ENCODE results near the gene GGT5.
"Not testable (repeated sequence)": the region's sequence is repeated elsewhere in the genome, so short reads cannot be mapped to it uniquely, and the experiment has no call there.

Gene GGT5

DNA sequence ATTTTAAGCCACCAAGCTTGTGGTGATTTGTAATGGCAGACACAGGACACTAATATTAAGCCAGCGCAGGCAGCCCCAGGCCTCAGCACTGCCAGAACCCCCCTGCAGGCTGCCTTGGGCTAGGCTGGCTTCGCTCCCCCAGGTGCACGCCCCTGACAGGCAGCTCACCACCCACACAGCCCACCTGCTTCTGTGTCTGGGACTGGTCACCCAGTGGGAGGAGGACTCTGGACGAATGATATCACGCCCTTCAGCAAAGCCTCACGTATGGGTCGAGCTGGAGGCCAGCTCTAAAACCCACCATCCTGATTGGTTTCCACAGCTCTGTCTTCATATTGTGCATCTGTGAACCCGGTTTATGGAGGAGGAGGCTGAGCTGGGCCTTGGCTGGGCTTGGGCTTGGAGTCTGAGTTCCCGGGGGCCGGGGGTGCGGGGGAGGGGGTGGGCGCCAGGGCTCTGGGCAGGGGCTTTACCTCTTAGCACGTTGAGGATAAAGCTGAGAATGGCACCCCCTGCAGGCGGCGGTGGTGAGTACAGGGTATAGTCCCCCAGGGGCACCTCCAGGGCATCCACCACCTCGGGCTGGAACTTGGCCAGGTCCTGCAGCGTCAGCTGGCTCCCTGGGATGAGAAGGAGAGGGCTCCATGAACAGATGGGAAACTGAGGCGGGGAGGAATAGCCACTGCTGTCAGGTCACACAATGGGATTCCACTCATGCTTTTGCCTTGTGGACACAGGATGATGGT lies 13.8 kb downstream of the GGT5 start:
- DNase-seq, result no peak

DNA sequence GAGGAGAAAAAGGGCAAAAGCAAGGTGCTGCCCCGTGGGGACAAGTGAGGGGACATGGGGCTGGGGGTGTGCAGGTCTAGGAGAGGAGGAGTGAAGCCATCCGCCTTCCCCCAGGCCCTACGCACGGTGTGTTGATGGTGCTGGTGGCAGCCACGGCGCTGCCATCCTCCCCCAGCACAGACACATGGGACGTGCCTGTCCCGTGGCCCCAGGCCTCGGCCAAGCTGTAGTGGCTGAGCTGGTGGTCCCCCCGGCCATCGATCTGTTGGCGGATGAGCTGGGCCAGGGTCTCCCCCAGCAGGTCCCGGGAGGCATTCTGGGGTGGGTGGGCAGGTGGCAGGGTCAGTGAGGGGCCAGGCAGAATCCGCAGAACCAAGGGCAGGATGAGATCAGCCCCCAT lies 18.9 kb downstream of the GGT5 start:
- DNase-seq, result no peak

DNA sequence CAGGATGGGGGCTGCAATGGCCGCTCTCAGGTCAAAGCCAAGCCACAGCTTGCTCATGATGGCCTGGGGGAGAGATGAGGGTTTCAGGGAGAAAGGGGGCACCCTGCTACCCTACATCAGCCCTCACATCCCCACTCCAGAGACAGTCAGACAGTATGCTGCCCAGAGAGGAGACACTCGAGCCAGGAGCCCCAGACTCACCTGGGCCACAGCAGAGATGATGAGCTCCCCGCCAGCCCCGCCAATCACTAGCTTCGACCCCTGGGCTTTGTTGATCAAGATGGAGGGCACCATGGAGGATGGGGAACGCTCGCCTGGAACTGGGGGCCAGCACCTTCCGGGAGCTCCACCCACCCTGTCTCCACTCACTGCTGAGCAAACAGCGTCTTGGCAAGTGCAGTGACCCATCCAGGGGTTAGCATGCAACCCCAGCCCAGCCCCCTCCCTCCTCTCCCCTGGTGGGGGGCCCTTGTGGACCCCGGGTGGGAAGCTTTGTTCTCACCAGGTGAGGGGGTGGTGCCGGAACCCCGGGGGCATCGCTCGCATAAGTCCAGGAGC lies 19.8 kb downstream of the GGT5 start:
- DNase-seq, result no peak

DNA sequence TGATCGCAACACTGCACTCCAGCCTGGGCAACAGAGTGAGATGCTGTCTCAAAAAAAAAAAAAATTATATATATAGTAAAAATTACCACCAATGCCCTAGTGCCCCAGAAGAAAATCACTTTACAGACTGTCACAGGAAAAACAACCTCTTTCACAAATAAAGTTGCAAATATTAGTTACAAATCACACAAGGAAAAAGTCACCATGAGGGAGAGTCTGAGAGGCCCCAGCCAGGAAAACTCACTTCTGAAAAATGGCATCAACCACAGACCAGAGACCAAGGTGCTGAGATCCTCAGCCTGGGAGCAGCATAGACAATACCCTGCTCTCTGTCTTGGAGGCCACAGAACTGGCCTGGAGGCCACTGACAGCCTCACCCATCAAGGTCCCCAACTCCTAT lies 20.4 kb downstream of the GGT5 start:
- DNase-seq, result no peak

DNA sequence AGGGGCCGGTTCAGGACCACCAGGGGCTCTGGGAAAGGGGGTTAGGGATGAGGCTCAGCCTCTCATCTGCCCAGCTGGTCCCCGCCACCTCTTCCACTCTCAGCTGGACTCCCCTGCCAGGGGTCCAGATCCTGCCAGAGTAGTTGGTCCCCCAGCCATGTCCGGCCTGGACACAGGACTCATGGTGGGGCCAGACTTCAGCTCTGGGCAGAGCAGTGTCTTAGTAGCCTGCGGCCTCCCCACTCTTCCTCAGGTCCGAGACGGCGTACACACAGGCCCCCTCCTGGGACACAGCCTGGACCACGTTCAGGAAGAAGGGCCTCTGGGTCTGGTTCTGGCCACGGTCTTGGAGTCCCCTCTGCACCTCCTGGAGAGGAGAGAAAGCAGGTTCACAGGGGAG lies 25.1 kb downstream of the GGT5 start:
- no peak for DNase-seq

DNA sequence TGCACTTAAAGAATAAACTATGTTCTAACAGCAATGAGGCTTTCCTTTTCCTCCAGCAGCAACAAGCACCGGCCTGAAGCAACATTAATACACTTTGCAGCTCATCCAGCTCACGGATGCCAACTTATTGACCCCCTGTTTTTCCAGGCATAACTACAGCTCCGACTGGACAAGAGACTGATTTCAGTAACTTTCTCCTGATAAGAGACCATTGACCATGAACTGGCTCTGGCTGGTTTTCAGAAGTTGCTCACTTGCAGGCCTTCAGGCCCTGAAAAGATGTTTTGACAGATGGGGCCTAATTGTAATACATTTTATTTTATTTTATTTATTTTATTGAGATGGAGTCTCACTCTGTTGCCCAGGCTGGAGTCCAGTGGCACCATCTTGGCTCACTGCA lies 27.5 kb downstream of the GGT5 start:
- no peak for DNase-seq

DNA sequence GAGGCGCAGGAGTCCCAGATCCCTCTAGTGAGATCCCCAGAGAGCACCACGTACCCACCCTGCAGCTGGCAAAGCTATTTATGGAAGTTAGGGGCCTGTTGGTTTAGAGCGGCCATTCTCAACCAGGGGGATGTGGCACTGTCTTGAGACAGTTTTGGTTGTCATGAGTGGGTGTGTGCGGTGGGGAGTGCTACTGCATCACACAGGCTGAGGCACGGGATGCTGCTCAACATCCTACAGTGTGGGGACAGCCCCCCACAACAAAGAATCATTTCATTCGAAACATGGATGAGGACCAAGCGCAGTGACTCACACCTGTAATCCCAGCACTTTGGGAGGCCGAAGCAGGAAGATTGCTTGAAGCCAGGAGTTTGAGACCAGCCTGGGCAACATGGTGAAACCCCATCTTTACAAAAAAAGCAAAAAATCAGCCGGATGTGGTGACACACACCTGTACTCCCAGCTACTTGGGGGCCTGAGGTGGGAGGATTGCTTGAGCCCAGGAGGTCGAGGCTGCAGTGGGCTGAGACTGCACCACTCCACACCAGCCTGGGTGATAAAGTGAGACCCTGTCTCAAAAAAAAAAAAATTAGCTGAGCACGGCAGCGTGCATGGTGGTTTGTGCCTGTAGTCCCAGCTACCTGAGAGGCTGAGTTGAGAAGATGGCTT lies 28.2 kb downstream of the GGT5 start:
- no peak for DNase-seq

DNA sequence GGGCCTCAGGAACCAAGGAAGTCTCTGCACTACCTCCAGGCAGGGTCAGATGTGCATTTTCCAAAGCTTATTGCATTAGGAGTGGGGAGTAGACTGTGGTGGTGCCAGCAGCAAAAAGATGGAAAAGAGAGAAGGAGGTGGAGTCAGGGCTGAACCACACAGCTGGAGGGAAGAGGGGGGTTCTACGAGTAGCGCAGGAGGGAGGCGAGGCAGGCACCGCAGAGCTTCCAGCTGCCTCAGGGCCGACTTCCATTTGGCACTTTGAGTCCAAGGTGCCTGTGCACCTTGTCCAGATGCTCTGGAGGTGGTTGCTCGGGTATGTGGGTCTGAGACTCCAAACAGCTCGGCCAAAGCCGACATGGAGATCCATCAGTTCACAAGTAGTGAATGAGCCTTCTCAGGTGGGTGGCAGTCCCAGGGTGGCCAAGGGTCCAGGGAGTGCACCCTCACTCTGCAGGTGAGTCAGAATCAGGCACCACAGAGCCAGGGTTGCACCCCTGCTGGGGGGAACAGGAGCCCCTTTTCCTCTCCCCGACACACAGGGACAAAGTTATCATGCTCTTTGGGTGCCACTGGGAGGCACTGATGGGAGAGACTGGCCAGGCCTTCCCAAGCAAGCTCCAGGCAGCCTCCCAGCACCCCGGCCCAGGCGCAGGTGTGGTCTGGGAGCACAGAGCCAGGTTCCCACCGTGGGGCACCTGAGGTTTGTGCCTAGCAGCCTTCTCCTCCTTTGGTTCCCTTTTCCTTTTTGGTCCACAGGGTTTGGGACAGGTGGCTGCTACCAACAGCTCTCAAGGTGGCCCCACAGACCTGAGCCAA lies 30.2 kb downstream of the GGT5 start:
- no peak for DNase-seq

DNA sequence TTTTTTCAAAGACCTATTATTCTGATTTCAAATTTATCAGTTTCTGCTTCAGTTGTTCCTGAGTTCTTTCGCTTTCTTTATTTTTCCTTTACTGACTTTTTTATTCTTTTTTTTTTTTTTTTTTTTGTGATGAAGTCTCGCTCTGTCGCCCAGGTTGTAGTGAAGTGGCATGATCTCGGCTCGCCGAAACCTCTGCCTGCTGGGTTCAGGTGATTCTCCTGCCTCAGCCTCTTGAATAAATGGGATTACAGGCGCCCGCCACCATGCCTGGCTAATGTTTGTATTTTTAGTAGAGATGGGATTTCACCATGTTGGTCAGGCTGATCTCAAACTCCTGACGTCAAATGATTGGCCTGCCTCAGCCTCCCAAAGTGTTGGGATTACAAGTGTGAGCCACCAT lies 31.8 kb downstream of the GGT5 start:
- DNase-seq, result not testable (repeated sequence)

DNA sequence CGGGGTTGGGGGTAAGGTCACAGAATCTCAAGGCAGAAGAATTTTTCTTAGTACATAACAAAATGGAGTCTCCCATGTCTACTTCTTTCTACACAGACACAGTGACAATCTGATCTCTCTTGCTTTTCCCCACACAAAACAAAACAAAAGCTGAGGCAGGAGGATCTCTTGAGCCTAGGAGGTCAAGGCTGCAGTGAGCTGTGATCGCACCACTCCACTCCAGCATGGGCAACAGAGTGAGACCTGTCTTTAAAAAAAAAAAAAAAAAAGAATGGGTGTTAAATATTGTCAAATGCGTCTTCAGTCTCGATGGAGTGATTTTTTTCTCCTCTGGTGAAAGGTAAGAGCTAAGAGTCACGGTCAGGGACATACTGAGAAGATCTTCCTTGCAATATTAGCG lies 33.2 kb downstream of the GGT5 start:
- not testable (repeated sequence) for DNase-seq

DNA sequence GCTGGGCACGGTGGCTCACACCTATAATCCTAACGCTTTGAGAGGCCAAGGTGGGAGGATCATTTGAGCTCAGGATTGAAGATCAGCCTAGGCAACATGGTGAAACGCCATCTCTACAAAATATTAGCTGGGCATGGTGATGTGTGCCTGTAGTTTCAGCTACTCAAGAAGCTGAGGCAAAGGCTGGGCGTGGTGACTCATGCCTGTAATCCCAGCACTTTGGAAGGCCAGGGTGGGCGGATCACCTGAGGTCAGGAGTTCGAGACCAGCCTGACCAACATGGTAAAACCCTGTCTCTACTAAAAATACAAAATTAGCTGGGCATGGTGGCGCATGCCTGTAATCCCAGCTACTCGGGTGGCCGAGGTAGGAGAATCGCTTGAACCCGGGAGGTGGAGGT lies 34.5 kb downstream of the GGT5 start:
- not testable (repeated sequence) for DNase-seq

DNA sequence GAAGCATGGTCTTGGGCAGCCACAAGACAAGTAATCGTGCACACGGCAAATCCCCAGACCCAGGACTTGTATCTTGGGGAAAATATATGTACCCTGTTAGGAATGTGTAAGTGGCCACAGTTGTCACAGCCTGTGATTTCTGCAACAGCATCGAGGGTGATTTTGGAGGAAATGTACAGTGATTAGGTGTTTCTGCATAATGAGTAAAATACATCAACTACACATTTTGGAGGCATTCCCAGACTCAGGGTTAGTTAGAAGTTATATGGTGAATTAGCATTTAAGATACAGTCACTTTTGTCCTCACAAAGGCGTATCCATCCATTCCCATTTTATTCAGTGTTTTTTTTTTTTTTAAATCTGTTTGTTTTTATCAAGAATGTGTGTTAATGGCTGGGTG lies 35.2 kb downstream of the GGT5 start:
- DNase-seq, result no peak

DNA sequence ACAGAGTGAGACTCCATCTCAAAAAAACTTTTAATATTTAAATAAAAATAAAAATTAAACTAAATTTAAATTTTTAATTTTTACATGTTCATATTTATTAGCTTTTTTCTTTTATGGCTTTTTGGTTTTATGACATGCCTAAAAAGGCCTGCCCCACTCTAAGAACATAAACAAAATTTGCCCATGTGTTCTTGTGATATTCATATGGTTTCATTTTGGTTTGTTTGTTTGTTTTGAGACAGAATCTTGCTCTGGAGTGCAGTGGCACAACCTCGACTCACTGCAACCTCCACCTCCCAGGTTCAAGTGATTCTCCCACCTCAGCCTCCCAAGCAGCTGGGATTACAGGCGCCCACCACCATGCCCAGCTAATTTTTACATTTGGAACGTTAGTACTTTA lies 35.9 kb downstream of the GGT5 start:
- DNase-seq, result no peak

DNA sequence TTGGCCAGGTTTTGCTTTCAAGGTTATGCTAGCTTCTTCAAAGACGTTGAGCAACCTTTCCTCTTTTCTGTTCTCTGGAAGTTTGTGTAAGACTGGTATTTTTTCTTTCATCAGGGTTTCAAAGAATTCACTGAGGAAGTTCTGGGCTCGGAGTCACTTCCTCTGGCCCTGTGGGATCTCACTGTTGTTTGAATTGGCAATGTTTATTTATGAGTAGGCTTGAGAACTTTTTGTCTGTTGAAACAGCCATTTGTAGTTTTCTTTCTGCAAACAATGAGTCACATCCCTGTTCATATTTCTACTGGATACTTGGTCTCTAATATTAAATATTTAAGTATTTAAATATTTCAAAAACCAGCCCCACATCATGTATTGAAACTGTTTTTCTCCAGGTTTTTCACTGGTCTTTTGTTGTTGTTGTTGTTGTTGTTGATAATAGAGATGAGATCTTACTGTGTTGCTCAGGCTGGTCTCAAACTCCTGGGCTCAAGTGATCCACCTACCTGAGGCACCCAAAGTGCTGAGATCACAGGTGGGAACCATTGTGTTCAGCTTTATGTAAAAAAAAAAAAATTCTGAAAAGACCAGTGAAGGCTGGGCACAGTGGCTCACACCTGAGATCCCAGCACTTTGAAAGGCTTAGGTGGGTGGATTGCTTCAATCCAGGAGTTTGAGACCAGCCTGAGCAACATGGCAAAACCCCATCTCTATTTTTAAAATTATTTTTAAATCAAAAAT lies 36.7 kb downstream of the GGT5 start:
- no peak for DNase-seq

DNA sequence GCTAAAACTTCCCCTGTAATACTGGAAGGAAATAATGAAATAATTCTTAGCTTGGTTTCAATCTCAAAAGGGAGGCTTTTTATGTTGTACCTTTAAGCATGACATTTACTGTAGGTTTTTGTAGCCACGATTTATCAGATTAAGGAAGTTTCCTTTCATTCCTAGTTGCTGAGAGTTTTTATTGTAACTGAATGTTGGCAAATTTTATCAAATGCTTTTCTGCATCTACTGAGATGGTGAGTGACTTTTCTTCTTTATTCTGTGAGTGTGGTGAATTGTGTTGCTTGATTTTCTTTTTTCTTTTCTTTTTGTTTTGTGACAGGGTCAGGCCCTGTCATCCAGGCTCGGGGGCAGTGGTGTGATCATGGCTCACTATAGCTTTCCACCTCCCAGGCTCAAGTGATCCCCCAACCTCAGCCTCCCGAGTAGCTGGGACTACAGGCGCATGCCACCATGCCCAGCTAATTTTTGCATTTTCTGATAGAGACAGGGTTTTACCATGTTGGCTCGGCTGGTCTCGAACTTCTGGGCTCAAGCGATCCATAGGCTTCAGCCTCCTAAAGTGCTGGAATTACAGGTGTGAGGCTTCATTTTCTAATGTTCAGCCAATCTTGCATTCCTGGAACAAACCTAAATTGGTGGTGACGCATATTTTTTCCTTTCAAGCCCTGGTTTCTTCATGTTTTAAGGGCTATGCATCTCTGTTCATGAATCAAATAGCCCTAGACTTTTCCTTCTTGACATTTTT lies 37.4 kb downstream of the GGT5 start:
- DNase-seq, result no peak

DNA sequence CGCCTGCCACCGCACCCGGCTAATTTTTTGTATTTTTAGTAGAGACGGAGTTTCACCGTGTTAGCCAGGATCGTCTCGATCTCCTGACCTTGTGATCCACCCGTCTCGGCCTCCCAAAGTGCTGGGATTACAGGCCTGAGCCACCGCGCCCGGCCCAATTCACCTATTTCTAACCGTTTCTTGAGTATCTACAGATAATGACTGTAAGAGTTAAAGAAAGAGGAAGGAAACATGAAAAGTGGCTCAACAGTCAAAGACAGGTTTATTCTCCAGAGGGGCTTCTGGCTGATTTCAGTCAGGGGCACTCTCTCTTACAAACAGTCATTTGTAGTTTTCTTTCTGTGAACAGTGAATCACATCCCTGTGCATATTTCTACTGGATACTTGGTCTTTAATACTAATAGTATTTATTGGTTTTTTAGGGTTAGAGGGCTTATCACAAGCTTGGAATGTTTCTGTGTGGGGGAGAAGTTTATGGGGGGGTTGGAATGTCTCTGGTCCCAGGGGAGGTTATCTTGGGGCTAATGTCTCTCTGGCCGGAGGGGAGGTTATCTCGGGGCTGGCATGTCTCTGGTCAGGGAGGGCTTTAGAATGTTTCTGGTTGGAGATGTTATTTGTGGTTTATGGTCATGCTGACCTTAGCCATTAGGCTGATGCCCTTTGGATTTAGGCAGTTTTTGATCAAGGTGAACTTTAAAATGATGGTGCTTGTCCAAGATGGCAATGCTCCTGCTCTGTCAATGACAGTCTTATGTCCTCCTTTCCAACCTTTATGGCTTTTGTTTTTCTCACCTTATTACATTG lies 38.2 kb downstream of the GGT5 start:
- DNase-seq, result not testable (repeated sequence)

DNA sequence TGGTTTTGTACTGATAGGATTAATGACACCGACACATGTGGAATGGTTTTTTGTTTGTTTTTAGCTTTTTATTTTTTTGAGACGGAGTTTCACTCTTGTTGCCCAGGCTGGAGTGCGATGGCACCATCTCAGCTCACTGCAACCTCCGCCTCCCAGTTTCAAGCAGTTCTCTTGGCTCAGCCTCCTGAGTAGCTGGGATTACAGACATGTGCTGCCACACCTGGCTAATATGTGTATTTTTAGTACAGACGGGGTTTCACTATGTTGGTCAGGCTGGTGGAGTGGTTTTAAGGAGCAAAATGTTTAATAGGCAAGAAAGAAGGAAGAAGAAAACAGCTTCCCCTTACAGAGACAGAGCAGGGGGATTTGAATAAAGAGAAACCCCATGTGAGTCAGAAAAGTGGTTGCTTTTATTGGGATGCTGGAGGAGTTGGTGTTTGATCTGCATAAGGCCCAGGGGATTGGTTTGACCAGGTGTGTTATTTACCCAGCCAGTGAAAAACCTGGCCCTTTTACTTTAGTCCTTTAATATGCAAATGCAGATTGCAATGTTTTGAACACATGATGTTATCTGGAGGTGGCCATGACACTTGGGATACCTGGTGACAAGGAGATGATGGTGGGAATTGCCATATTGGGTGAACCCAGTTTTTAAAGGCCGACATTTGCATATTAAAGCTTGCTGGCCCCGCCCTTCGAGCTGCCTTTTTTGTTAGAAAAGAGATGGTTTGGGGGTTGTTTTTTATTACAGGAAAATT lies 39.3 kb downstream of the GGT5 start:
- DNase-seq, result no peak

DNA sequence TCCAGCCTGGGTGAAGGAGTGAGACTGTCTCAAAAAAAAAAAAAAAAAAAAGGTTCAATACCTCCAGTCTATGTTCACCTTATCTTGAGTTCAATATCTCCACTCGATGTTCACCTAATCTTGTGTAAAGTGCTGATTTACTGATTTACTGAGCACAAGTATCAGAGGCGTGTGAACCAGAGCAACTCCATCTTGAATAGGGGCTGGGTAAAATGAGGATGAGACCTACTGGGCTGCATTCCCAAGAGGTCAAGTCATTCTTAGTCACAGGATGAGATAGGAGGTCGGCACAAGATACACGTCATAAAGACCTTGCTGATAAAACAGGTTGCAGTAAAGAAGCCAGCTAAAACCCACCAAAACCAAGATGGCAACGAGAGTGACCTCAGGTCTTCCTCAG lies 41.0 kb downstream of the GGT5 start:
- not testable (repeated sequence) for DNase-seq

DNA sequence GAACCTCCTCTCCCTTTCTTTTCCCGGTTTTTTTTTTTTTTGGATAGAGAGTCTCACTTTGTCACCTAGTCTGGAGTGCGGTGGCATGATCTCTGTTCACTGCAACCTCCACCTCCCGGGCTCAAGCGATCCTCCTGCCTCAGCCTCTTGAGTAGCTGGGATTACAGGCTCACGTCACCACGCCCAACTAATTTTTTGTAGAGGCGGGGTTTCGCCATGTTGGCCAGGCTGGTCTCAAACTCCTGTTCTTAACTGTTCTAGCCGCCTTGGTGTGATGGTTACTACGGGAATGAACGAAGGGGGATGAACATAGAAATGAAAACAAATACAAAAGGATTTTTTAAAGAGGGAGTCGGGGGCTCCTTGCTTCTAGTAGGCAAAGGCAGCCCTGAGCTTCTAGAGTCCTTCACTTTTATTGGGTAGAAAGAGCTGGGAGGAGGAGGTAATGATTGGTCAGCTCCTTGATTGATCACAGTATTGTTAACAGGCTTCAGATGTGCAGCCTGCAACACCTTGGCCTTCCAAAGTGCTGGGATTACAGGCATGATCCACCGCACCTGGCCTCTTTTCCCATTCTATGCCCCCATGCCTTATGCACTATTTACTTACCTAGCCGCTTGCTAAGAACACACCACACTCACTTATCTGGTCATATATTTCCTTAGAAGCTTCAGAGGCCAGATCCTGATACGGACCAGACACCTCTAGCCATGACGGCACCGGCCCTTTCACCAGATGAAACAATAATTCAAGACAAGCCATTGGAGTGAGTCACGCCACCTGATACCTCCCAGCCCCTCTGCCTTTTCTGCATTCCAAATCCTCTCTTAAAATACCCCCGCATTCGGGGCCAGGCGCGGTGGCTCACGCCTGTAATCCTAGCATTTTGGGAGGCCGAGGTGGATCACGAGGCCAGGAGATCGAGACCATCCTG lies 42.9 kb downstream of the GGT5 start:
- DNase-seq, result no peak
